DMS 273 (cell line): ENCODE results near the gene YIPF6.
"Not testable (repeated sequence)": the region's sequence is repeated elsewhere in the genome, so short reads cannot be mapped to it uniquely, and the experiment has no call there.

ENCODE experiments used
- DNase-seq: peaks from one replicate; lab custom pipeline; 2025; ENCODE audit not compliant: unreplicated experiment; lab: John Stamatoyannopoulos, UW

Gene YIPF6

GRCh38 chrX:68498508-68499379 is at the start of gene YIPF6:
Gene YIPF6 (plus strand): TSS chrX:68499051. CDS start chrX:68499067, 16 bp downstream.
- peak; percentile 82 for DNase-seq

- DNase-seq = no peak
These were observed 47.1 kb upstream of the YIPF6 start for GRCh38 chrX:68451720-68452119.

- no peak for DNase-seq
These were observed 44.2 kb upstream of the YIPF6 start for GRCh38 chrX:68454476-68455150.

- DNase-seq = no peak
These were observed 43.7 kb upstream of the YIPF6 start for GRCh38 chrX:68455151-68455510.

- DNase-seq = no peak
These were observed 37.8 kb upstream of the YIPF6 start for GRCh38 chrX:68461093-68461492.

DNA sequence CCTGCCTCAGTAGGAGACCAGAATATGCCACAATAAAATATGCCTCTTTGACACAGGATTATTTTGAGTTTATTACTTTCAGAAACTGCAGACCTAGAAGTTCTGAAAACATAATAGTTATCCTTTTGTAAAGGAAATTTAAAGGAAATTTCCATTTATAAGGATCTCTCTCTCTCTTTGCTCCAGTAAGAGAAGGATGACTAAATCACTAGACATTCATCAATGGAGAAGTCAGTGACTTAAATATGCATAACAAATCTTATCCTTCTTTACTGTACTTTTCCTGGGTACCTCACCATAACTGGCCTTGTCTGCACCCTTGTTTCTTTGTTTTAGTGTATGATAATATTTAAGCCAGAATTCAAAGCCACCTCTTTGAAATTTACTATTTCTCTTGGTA is 37.3 kb upstream of the YIPF6 start:
- no peak for DNase-seq

DNA sequence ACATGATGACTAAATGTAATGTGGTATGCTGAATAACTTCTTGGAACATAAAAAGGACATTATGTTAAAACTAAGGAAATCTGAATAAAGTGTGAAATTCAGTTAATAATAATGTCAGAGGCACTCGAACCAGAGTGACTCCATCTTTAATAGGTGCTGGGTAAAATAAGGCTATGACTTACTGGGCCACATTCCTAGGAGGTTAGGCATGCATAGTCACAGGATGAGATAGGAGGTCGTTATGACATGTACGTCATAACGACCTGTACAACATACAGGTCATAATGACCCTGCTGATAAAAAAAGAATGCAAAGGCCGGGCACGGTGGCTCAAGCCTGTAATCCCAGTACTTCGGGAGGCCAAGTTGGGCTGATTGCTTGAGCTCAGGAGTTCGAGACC is 36.7 kb upstream of the YIPF6 start:
- no peak for DNase-seq

- peak; percentile 82 for DNase-seq
These were observed 36.2 kb upstream of the YIPF6 start for GRCh38 chrX:68462653-68463052.

DNA sequence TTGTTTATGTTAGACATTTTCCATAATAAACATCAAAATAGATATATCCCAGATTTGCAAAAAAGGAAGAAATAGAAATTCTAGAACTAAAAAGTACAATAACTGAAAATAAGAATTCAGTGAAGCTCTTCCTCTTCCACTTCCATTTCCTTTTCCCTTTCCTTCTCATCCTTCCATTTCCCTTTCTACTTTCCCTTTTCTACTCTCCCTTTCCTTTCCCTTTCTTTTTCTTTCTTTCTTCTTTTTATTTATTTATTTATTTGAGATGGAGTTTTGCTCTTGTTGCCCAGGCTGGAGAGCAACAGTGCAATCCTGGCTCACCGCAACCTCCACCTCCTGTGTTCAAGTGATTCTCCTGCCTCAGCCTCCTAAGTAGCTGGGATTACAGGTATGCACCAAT is 35.0 kb upstream of the YIPF6 start:
- no peak for DNase-seq

DNA sequence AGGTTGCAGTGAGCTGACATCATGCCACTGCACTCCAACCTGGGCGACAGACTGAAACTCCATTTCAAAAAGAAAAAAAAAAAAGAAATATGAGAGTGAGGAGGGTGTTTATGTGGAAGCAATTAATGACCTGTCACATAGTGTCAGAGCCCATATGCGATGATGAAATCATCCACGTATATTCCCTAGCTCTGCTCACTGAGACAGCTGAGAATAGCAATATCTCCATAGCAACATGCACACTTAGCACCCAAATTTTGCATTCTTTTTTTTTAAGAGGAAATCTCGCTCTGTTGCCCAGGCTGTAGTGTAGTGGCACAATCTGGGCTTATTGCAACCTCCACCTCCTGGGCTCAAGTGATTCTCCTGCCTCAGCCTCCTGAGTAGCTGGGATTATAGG is 34.1 kb upstream of the YIPF6 start:
- no peak for DNase-seq

DNA sequence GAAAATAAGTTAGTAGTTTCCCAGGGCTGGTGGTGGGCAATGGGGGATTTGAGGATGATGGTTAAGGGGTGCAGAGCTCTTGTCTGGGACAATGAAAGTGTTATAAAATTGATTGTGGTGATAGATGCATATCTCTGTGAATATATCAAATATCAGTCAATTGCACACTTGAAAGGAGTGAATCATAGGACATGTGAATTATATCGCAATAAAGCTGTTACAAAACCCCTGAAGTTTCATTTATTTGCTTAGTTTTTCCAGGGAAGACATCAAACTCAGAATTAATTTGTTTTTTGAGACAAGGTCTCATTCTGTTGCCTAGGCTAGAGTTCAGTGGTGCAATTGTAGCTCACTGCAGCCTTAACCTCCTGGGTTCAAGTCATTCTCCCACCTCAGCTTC is 17.9 kb upstream of the YIPF6 start:
- DNase-seq = no peak

DNA sequence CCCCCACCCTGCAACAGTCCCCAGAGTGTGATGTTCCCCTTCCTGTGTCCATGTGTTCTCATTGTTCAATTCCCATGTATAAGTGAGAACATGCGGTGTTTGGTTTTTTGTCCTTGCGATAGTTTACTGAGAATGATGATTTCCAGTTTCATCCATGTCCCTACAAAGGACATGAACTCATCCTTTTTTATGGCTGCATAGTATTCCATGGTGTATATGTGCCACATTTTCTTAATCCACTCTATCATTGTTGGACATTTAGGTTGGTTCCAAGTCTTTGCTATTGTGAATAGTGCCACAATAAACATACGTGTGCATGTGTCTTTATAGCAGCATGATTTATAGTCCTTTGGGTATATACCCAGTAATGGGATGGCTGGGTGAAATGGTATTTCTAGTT is 12.7 kb upstream of the YIPF6 start:
- DNase-seq = not testable (repeated sequence)

GRCh38 chrX:68487254-68487653 is 11.6 kb upstream of the YIPF6 start:
- no peak for DNase-seq

DNA sequence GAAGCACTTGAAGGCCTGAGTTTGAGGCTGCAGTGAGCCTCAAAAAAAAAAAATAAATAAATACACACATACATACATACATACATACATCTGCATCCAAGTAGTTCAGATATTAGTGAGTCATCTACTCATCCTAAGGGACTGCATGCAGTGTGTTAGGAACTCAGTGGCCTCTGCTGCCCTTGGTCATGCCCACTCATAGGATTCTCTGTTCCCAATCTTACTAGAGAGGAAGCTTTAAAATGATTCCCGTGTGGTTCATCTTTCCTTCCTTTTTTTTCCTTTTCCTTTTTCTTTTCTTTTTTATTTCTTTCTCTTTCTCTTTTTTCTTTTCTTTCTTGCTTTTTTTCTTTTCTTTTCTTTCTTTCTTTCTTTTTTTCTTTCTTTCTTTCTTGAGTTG is 10.9 kb upstream of the YIPF6 start:
- no peak for DNase-seq

DNA sequence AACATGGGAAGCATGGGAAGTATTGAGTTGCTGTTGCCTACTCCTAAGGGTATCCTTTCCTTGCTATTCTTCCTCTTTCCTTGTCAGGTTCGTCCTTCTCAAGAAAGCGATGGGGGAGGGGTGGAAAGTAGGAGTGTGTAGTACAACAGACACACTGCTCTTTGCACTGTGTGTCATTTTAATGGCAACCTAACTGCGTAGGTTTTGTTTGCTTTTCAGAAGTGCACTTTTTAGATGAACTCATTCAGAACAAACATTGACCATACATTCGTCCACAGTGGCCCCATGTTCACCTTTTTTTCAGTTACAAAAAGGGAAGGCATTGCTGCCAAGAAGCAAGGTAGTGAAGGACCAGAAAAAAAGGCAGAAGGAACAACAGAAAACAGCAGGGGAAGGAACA is 10.2 kb upstream of the YIPF6 start:
- no peak for DNase-seq

- DNase-seq = peak; percentile 66
These were observed 8.2 kb upstream of the YIPF6 start for GRCh38 chrX:68490644-68491043.

GRCh38 chrX:68492583-68492982 is 6.3 kb upstream of the YIPF6 start:
- DNase-seq = no peak

GRCh38 chrX:68493776-68494175 is 5.1 kb upstream of the YIPF6 start:
- not testable (repeated sequence) for DNase-seq

GRCh38 chrX:68498044-68498507 is 775 bp upstream of the YIPF6 start:
- peak; percentile 42 for DNase-seq

- DNase-seq = no peak
These were observed 973 bp downstream of the YIPF6 start for GRCh38 chrX:68499543-68500504.
